ENCODE data around the gene TPRKB.

DNA sequence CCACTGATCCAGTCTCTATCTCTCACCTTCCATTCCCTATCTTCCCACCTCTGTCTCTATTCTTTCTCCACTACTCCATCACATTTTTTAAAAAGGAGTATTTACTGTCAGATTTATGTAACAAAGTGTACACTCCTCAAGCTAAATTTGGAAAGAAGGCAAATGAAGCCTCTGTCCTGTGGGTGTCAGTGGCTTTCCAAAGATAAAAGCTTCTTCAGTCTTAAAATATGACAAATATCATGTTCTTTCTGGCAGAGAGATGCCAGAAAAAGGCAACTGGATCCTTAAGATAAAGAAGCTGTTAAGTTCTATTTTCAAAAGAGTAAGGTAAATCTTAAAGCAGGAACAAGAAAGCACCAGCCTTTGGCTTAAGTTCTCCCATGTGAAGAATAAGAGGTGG is 35.7 kb upstream of the TPRKB start:
- TF ChIP-seq POLR2A (IDR thresholded peaks at IDR 0.05): no peak
- TF ChIP-seq, protein P1, sequence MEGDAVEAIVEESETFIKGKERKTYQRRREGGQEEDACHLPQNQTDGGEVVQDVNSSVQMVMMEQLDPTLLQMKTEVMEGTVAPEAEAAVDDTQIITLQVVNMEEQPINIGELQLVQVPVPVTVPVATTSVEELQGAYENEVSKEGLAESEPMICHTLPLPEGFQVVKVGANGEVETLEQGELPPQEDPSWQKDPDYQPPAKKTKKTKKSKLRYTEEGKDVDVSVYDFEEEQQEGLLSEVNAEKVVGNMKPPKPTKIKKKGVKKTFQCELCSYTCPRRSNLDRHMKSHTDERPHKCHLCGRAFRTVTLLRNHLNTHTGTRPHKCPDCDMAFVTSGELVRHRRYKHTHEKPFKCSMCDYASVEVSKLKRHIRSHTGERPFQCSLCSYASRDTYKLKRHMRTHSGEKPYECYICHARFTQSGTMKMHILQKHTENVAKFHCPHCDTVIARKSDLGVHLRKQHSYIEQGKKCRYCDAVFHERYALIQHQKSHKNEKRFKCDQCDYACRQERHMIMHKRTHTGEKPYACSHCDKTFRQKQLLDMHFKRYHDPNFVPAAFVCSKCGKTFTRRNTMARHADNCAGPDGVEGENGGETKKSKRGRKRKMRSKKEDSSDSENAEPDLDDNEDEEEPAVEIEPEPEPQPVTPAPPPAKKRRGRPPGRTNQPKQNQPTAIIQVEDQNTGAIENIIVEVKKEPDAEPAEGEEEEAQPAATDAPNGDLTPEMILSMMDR (IDR thresholded peaks at IDR 0.05): no peak
